HG03354 (cell line): ENCODE data around the gene WDSUB1.

Source experiments
- ATAC-seq: cut with Tn5 transposase; IDR thresholded peaks from one replicate; pipeline ENCODE4 v1.9.1; 2021; ENCODE audit warnings: mild to moderate bottlenecking; ENCODE audit not compliant: unreplicated experiment, poor library complexity, severe bottlenecking

Gene WDSUB1, protein sequence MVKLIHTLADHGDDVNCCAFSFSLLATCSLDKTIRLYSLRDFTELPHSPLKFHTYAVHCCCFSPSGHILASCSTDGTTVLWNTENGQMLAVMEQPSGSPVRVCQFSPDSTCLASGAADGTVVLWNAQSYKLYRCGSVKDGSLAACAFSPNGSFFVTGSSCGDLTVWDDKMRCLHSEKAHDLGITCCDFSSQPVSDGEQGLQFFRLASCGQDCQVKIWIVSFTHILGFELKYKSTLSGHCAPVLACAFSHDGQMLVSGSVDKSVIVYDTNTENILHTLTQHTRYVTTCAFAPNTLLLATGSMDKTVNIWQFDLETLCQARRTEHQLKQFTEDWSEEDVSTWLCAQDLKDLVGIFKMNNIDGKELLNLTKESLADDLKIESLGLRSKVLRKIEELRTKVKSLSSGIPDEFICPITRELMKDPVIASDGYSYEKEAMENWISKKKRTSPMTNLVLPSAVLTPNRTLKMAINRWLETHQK

DNA sequence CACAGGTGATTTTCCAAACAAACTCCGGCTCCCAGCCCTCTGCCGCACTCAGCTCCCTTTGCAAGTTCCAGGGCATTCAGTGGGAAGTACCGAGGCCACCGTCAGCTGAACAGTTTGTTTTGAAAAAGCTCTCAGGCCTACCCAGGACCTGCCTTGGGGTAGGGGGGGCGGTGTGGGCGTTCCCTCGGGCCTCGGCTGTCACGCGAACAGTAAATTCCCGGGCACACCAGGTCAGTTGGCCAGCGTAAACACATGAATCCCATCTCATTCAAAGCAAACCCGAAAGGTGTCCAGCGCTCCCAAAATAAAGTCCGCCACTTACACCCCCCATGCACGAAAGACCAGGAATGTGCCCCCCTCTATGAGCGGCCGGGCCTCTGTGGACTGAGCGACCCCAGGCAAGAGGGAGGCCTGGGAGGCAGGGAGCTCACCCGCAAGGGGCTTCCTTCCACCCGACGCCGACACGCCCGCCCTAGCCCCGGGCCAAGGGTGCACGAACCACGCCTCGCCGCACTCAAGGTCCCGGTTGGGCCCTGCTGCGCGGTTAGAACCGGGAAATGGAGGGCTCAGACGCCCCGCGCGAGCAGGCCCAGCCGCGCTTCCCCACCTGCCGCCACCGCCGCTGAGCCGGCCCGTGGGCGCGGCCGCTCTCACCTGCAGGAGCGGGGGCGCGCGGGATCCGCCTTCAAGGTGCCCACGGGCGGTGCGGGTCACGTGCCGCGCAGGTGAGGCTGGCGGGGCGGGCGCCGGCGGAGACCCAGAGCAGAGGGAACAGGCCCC, at the start of gene WDSUB1:
WDSUB1 (minus strand) TSS at position 775 of the 780 bp plus-strand sequence. CDS start 3,634 bp downstream, outside the sequence.
- peak; percentile 44 for ATAC-seq

- ATAC-seq, result no peak
Measured at GRCh38 chr2:159326569-159327255, 40.2 kb upstream of the WDSUB1 start.

DNA sequence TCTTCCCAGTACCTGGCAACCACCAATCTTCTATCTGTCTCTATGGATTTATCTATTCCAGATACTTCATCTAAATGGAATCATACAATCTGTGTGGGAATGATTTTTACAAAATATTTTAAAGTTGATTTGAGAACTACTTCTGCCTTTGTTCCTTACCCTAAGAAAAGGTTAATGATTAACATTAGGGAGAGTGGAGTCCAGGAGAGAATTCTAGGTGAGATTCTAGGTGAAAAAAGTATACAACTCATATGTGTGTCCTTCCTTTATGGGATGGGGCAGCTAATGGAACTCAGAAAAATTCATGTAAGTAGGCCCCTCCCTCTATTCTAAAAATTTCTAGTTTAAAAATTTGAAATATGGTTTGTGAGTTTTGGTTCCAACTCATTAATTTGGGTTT, 35.9 kb upstream of the WDSUB1 start:
- ATAC-seq, result no peak

- ATAC-seq, result peak; percentile 81
Measured at GRCh38 chr2:159317392-159318088, 31.0 kb upstream of the WDSUB1 start.

DNA sequence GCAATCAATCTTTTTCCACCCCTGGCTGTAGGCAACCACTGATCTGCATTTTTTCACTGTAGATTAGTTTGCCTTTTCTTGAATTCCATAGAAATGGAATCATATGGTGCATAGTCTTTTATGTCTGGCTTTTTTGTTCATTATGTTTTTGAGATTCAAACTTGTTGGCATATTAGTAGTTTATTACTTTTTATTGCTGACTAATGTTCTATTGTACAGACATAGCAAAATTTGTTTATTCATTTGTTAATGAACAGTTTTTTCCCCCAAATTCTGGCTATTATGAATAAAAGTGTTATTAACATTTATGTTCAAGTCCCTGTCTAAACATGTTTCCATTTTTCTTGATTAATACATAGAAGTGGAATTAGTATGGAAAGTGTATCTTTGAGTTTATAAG, 21.4 kb upstream of the WDSUB1 start:
- ATAC-seq, result no peak

- no peak for ATAC-seq
Measured at GRCh38 chr2:159300586-159300985, 14.1 kb upstream of the WDSUB1 start.

DNA sequence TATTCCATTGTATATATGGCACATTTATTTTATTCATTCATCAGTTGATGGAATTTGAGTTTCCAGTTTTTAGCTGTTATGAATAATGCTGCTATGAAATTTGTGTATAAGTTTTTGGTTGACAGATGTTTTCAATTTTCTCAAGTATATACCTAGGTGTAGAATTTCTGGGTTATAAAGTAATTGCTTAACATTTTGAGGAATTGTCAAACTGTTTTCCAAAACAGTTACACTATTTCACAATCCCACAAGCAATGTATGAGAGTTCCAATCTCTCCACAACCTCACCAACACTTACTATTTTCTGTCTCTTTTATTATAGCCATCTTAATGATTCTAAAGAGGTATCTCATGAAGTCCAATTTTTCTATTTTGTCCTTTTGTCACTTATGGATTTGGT, 12.5 kb upstream of the WDSUB1 start:
- ATAC-seq, result no peak

GRCh38 chr2:159297042-159297707, 10.7 kb upstream of the WDSUB1 start:
- ATAC-seq, result no peak

DNA sequence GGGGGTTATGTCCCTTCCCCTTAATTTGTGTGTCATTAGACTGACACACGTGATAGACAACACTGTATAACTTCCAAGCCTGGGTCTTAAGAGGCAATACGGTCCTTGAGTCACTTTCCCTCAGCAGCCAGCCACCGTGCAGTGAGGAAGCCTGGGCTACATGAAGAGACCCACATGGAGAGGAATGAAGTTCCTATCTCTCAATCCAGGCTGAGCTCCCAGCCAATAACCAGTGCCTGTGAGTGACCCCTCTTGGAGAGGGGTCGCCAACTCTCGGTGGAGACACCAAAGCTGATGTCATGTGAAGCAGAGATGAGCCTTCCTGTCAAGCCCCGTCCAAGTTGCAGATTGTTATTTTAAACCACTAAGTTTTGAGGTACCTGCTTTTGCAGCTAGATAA, 5.7 kb upstream of the WDSUB1 start:
- no peak for ATAC-seq

DNA sequence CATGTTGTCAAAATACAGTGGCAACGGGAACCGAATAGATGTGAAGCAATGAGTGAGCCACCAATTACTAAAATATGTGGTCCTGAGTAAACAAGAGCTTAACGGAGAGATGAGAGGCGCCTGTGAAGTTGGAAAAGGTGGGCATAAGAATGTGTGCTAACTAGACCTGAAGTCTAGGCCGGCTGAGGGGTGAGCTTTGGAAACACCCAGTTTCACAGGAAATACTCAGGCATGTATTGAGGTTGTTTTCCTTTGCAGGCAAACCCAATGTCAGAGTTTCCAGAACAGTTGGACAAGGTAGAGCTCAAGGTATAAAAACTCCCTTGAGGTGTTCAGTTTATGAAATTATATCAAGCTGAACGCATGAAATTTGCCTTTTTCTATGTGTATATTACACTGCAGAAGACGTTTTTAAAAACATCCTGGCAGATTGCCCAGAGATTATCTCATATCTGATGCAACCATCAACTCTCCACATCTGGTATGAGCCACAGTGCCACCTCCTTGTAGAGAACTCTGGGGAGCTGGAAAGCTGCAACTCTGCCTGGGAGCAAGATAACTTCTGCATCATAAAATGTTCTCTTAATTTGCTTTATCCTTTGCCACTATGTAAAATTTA, 3.9 kb upstream of the WDSUB1 start:
- no peak for ATAC-seq

DNA sequence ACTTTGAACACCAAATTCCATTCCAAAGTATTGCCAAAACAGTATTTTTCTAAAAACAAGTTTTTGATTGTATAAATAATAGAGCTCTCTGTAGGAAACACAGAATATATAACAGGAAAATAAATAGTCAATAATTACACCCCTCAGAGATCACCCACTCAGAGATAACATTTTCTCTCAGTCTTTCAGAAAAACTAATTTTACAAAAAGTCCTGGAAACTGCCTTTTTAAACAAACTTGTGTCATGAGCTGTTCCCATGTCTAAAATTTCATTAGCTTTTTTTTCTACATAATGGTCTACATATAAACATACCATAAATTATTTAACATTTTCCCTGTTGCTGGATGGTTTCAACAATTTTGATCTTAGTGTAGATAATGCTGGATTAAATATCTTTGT, 1.2 kb upstream of the WDSUB1 start:
- ATAC-seq, result no peak

- ATAC-seq, result peak; percentile 90
Measured at GRCh38 chr2:159286709-159287441, 372 bp upstream of the WDSUB1 start.

DNA sequence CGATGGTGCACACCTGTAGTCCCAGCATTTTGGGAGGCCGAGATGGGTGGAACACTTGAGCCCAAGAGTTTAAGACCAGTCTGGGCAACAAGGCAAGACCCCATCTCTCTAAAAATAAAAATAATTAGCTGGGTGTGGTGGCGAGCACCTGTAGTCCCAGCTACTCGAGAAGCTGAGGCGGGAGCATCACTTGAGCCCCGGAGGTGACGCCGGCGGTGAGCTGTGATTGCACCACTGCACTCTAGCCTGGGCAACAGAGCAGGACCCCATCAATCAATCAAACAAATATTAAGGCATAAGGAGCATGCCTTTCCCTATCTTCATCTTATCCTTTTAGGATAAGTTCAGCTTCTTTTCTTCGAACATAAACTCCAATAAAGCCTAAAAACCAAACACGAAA, 1.1 kb downstream of the WDSUB1 start:
- no peak for ATAC-seq

- ATAC-seq, result no peak
Measured at GRCh38 chr2:159283529-159283928, 3.0 kb downstream of the WDSUB1 start.

DNA sequence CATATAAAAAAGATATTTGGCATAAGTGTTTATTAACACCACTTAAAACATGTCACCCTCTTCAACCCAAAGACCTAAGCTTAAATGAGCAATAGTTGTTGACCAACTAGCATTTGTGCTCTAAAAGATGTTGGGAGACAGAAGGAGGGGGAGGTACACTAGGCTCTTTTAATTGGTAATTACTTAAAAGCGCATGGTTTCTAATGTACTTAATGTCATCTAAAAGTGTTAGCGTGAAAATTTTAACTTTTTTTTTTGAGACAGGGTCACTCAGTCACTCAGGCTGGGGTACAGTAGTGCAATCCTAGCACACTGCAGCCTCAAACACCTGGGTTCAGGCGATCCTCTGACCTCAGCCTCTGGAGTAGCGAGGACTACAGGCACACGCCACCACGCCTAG, 5.5 kb downstream of the WDSUB1 start:
- ATAC-seq, result no peak

DNA sequence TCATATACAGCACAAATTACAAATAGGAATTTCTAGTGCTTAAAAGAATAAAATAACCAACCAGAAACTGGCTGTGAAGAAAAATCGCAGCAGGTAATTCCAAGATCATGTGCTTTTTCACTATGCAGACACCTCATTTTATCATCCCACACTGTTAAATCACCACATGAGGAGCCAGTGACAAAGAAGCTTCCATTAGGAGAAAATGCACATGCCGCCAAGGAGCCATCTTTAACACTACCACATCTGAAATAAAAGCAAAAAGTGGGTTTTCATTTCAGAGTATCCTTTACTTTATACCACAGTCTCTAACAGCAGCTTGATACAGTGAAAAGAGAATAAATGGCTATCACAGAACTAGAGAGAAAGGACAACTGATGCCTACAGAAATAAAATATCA, 6.8 kb downstream of the WDSUB1 start:
- ATAC-seq, result no peak

- ATAC-seq, result no peak
Measured at GRCh38 chr2:159275111-159275510, 11.4 kb downstream of the WDSUB1 start.

- no peak for ATAC-seq
Measured at GRCh38 chr2:159272156-159272555, 14.3 kb downstream of the WDSUB1 start.
